Activated CD8-positive, alpha-beta T cell treated with anti-CD3 and anti-CD28 coated beads for 36 hours (primary cell): ENCODE results near the gene PLCG1. TPM values are rescaled to one million over a fixed set of nuclear protein-coding genes. Genes with fewer than 3 reads are reported as not detected.

Experiments used
- ATAC-seq: fragments of 200-7000 bp; cut with Tn5 transposase; one replicate; pipeline ENCODE4 v1.10.0; 2021; ENCODE audit warnings: mild to moderate bottlenecking, moderate library complexity
- CTCF ChIA-PET: fragments of 350-600 bp; sonication (Branson Sonifier 250); formaldehyde crosslinking; loops from one replicate; lab custom pipeline; 2021; ENCODE audit warnings: antibody characterized with exemption; lab: Charles Lee
- POLR2A ChIA-PET: fragments of 350-600 bp; sonication (Branson Sonifier 250); formaldehyde crosslinking; loops from one replicate; lab custom pipeline; 2021; ENCODE audit warnings: antibody characterized with exemption; lab: Charles Lee
- DNase-seq: peaks from one replicate; pipeline ENCODE4 v3.0.0-alpha.2; 2020
- H3K27ac Mint-ChIP-seq: one replicate; pipeline ENCODE4 v1.8.0; 2021; ENCODE audit warnings: mild to moderate bottlenecking, mixed read lengths
- H3K27me3 Mint-ChIP-seq: one replicate; pipeline ENCODE4 v1.8.0; 2021; ENCODE audit warnings: mixed read lengths
- H3K36me3 Mint-ChIP-seq: one replicate; pipeline ENCODE4 v1.8.0; 2021; ENCODE audit warnings: low read depth, mixed read lengths
- H3K4me1 Mint-ChIP-seq: one replicate; pipeline ENCODE4 v1.8.0; 2021; ENCODE audit warnings: low read depth, mixed read lengths
- H3K4me3 Mint-ChIP-seq: one replicate; pipeline ENCODE4 v1.8.0; 2021; ENCODE audit warnings: mild to moderate bottlenecking, moderate library complexity, mixed read lengths
- H3K9me3 Mint-ChIP-seq: one replicate; pipeline ENCODE4 v1.8.0; 2021; ENCODE audit warnings: mixed read lengths
- intact Hi-C: fragments of 100-400 bp; cut with micrococcal nuclease; formaldehyde crosslinking; loops from one replicate; pipeline ENCODE4 v1.10.0; 2022
- total RNA-seq, 2 experiments: library from RNA; stranded (reverse); gene quantifications; one replicate each; pipeline ENCODE4 v1.2.3, GENCODE V29; 2021
- TF ChIP-seq, protein P1 (sequence below): fragments of 200-600 bp; IDR thresholded peaks from one replicate; pipeline ENCODE4 v1.8.0; 2022; ENCODE audit warnings: antibody characterized with exemption, mild to moderate bottlenecking

Gene PLCG1
- total RNA-seq, 2 experiments from 2014 or later = 259 to 260 TPM

DNA sequence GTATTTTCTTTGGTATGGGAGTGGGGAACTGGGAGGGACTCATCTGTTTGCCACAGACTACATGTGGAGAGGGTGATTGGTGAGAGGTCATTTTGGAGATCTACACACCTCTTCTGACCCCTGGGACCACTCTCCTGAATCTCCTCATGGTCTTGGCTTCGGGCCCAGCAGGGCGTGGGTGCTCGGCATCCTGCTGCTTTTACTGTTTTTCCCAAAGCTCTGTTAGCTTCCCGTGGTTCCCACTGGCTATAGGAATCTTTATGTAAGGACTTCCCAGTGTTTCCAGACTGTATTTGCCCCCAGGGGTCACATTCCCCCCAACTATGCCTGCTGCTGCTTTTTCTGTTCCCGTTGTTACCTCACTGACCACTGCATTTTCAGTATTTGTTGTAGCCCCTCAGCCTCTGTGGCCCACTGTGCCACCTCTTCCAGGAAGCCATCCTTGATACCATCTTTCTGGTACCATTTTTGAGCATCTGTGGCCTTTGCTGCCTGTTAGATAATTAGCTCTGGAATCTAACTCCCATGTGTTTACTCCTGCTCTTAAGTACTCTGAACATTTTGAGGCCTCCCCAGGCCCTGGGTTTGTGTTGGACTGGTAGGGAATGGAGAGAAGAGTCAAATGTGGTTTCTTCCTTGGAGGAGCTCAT is 14.9 kb downstream of the PLCG1 start:
- H3K27me3 Mint-ChIP-seq = no peaks in the 10 kb centered on the region
- POLR2A ChIA-PET = interaction anchor here (1.2 to 17.5 kb wide), 2 partner anchors 12 to 104 kb away, joined by 3 to 361 read pairs; partner anchors contain the start of gene PLCG1
- TF ChIP-seq, protein P1, sequence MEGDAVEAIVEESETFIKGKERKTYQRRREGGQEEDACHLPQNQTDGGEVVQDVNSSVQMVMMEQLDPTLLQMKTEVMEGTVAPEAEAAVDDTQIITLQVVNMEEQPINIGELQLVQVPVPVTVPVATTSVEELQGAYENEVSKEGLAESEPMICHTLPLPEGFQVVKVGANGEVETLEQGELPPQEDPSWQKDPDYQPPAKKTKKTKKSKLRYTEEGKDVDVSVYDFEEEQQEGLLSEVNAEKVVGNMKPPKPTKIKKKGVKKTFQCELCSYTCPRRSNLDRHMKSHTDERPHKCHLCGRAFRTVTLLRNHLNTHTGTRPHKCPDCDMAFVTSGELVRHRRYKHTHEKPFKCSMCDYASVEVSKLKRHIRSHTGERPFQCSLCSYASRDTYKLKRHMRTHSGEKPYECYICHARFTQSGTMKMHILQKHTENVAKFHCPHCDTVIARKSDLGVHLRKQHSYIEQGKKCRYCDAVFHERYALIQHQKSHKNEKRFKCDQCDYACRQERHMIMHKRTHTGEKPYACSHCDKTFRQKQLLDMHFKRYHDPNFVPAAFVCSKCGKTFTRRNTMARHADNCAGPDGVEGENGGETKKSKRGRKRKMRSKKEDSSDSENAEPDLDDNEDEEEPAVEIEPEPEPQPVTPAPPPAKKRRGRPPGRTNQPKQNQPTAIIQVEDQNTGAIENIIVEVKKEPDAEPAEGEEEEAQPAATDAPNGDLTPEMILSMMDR = no peak
- H3K36me3 Mint-ChIP-seq = peaks cover 62% of the 10 kb centered on the region
- H3K4me1 Mint-ChIP-seq = peaks cover 93% of the 10 kb centered on the region
- no peaks in the 10 kb centered on the region for H3K9me3 Mint-ChIP-seq
- CTCF ChIA-PET = interaction anchor here (1.1 to 3.6 kb wide), 5 partner anchors 8 to 187 kb away, joined by 4 to 17 read pairs (median 8); no protein-coding TSS in a partner anchor
- peak overlapping the region; percentile 29 for H3K4me3 Mint-ChIP-seq
- DNase-seq (no peak), ATAC-seq (no peak)
- peak overlapping the region; percentile 98 for H3K27ac Mint-ChIP-seq
- intact Hi-C loops = no loop called here

DNA sequence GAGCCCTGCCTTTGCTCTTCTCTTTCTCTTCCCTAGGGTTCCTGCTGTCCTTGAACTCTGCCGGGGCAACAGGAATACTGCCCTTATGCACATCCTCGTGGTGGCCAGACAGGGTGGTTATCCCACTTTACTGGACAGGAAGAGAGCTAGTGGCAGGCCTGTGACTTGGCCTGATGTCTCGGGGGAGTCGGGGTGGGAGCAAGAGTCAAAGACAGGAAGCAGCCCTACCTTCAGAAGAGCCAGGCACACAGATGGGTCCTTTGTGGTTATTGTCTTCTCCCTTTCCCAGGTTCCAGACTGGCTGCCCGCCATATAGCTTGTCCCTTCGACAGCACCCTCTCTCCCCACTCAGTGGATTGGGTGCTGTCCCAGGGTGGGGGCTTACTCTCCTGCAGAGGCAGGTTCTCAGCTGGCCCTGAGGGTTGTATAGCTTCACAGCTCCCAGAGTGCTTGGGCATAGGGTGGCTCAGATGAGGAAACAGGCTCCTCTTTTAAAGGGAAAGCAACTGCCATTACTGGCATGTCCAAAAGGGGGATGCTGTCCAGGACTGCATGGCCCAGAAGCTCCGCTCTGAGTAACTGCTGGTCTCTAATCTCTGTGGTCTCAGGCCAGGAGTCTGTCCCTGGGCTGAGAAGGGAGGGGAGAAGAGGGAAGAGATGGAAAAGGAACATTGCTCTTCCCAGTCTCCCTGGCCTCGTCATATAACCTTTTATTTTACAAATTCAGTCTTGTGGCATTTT is 17.3 kb downstream of the PLCG1 start:
- TF ChIP-seq, protein P1 = no peak
- Mint-ChIP-seq H3K27ac (peak overlapping the region; percentile 98), H3K36me3 (peaks cover 69% of the 10 kb centered on the region), H3K27me3 (no peaks in the 10 kb centered on the region), H3K4me1 (peaks cover 95% of the 10 kb centered on the region), H3K9me3 (no peaks in the 10 kb centered on the region), H3K4me3 (peak overlapping the region; percentile 37)
- POLR2A ChIA-PET = interaction anchor here (1.0 to 17.5 kb wide), 5 partner anchors 9 to 27 kb away, joined by 3 to 361 read pairs (median 4); partner anchors contain the start of gene PLCG1
- DNase-seq (no peak), ATAC-seq (no peak)
- intact Hi-C loops = no loop called here
- CTCF ChIA-PET = interaction anchor here (5.2 to 7.8 kb wide), 2 partner anchors 14 to 18 kb away, joined by 36 to 209 read pairs; partner anchors contain the start of gene PLCG1

DNA sequence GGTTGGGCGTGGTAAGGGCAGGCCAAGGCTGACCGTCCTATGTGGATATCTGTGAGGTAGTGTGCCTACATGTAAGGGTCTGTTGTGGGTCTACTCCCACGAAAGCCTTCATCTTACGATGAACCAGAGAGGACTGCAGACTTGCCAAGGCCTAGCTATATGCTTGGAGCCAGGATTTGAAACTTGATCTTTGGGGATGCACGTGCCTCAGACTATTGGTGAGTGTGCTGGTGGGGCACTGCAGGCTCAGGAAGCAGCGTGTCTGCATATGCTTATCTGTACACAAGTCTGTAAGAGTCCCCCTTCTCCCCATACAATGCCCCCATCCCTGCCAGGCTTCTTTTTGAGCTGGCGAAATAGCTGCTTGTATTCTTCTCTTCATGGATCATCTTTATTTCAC is 17.9 kb downstream of the PLCG1 start:
- DNase-seq = no peak
- Mint-ChIP-seq H3K4me3 (no peak overlapping the region), H3K27ac (peak overlapping the region; percentile 98), H3K4me1 (peaks cover 96% of the 10 kb centered on the region), H3K9me3 (no peaks in the 10 kb centered on the region), H3K27me3 (no peaks in the 10 kb centered on the region), H3K36me3 (peaks cover 74% of the 10 kb centered on the region)
- TF ChIP-seq, protein P1 = no peak
- ChIA-PET CTCF (interaction anchor here (0.8 to 7.8 kb wide), 4 partner anchors 14 to 193 kb away, joined by 3 to 209 read pairs (median 20); partner anchors contain the start of genes LPIN3 and PLCG1), POLR2A (interaction anchor here (1.0 to 17.5 kb wide), 4 partner anchors 14 to 26 kb away, joined by 4 to 361 read pairs (median 22); partner anchors contain the start of gene PLCG1)
- no peak for ATAC-seq
- intact Hi-C loops = no loop called here

DNA sequence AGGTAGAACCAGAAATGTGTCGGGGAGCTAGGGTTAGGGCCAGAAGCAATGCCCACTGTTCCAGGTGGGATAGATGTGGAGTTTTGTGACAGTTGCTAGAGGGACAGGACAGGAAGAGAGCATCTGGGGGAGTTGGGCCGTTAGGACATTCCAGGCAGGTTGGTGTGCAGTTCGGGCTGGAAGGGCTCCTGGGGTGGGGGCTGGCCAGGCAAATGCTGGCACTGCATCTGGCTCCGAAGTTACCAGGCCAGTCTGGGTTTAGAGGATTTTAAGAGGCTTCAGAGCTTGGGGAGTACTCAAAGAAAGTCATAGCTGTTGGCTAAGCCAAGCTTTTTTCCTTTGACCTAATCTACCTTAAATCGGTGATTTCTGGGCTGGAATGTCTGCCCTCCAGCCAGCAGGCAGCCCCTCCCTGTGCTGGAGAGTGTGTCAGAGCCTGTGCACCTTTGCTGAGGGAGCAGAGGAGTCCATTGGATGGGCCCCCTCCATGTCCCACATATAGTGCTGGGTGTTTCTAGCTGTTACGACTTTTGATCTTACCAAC is 20.8 kb downstream of the PLCG1 start:
- peaks cover 74% of the 10 kb centered on the region for H3K36me3 Mint-ChIP-seq
- H3K9me3 Mint-ChIP-seq = no peaks in the 10 kb centered on the region
- intact Hi-C loops = no loop called here
- peak overlapping the region; percentile 76 for H3K4me3 Mint-ChIP-seq
- no peak for ATAC-seq
- CTCF ChIA-PET = interaction anchor here (0.9 to 7.8 kb wide), 6 partner anchors 14 to 182 kb away, joined by 3 to 209 read pairs (median 5); partner anchors contain the start of genes LPIN3 and PLCG1
- TF ChIP-seq, protein P1 = no peak
- peak overlapping the region; percentile 98 for H3K27ac Mint-ChIP-seq
- DNase-seq = no peak
- POLR2A ChIA-PET = interaction anchor here (0.9 to 17.5 kb wide), 7 partner anchors 7 to 159 kb away, joined by 3 to 361 read pairs (median 7); partner anchors contain the start of genes PLCG1 and ZHX3
- H3K27me3 Mint-ChIP-seq = no peaks in the 10 kb centered on the region
- H3K4me1 Mint-ChIP-seq = peaks cover 91% of the 10 kb centered on the region
